ENCODE measurements around the gene PCDHB8.

DNA sequence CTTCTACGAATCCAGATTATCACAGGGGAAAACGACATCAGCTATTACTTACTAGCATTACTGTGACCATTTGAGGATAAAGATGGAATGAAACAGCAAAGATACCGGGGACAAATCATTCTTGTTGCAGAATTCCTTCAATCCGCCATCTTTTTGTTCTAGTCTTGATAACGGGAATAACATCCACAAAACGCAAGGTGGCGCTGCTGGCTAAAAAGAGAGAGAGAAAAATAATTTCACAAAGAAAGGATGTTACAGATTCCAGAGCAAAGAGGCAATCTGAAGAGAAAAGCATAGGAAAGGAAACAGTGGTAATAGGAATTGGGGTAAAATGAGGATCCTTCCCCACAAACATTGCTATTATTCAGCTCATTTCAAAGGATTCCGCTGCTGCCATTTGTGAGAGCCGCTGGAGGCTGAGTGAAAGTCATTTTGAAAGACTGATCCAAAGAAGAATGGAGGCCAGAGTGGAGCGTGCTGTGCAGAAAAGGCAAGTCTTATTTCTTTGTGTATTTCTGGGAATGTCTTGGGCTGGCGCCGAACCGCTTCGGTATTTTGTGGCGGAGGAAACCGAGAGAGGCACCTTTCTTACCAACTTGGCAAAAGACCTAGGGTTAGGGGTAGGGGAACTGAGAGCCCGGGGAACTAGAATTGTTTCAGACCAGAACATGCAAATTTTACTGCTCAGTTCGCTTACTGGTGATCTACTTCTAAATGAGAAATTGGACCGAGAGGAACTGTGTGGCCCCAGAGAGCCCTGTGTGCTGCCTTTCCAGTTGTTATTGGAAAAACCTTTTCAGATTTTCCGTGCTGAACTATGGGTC is 5.0 kb upstream of the PCDHB8 start, which contains the start of gene PCDHB7:
- TF ChIP-seq CTCF (IDR thresholded peaks at IDR 0.05) (peak in 3 of 6 experiments; percentile 18 to 39 (median 20)), POLR2A (IDR thresholded peaks at IDR 0.05) (no peak), EP300 (IDR thresholded peaks at IDR 0.05) (no peak), POLR2AphosphoS5 (IDR thresholded peaks at IDR 0.05) (no peak)

Measured in upper lobe of left lung (tissue), 4 donors.